Neural crest cell (in vitro differentiated cells): ENCODE results near the gene AFDN. TPM values are rescaled to one million over a fixed set of nuclear protein-coding genes. Genes with fewer than 3 reads are reported as not detected.

Source experiments
- DNase-seq: peaks from one replicate; pipeline ENCODE4 v3.0.0; 2021; ENCODE audit warnings: low read depth, mixed read lengths, low spot score
- H3K27ac Mint-ChIP-seq: one replicate; pipeline ENCODE4 v1.8.0; 2021; ENCODE audit warnings: mild to moderate bottlenecking, mixed read lengths; ENCODE audit not compliant: unreplicated experiment
- H3K27me3 Mint-ChIP-seq: 2 replicates; pipeline ENCODE4 v1.8.0; 2021; ENCODE audit warnings: low read depth, mild to moderate bottlenecking, mixed read lengths
- H3K36me3 Mint-ChIP-seq: 2 replicates; pipeline ENCODE4 v1.8.0; 2021; ENCODE audit warnings: low read depth, mild to moderate bottlenecking, mixed read lengths
- H3K4me1 Mint-ChIP-seq: 2 replicates; pipeline ENCODE4 v1.8.0; 2021; ENCODE audit warnings: mixed read lengths
- H3K4me3 Mint-ChIP-seq: one replicate; pipeline ENCODE4 v1.8.0; 2021; ENCODE audit warnings: mild to moderate bottlenecking, mixed read lengths
- H3K9me3 Mint-ChIP-seq: 2 replicates; pipeline ENCODE4 v1.8.0; 2021; ENCODE audit warnings: mixed read lengths
- total RNA-seq: library from RNA; stranded (reverse); gene quantifications from 2 replicates; pipeline ENCODE4 v1.2.1, GENCODE V29; 2021
- TF ChIP-seq, protein P1 (sequence below): fragments of 200-600 bp; sonication (generic); conservative IDR thresholded peaks from 2 replicates; pipeline ENCODE4 v1.5.0; 2021; ENCODE audit warnings: antibody characterized with exemption, mild to moderate bottlenecking

Gene AFDN
- total RNA-seq, 1 donor from 2014 or later = 143 TPM

DNA sequence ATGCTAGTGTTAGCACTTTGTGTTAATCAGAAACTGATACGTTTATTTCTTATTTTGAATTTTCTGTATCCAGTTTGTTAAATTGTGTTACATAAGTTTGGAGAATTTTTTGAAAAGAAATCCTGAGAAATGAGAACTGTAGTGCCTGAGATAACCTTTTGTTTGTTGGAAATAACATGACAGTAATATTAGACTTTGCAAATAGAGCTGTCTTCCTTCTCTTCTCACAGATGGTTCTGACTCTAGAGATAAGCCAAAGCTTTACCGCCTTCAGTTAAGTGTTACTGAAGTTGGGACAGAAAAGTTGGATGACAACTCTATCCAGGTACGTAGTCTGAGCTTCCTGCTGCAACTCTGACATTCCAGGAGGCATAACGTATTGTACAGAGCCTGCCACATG is 69.9 kb downstream of the AFDN start:
- H3K4me3 Mint-ChIP-seq = no peak overlapping the region
- H3K27me3 Mint-ChIP-seq = no peaks in the 10 kb centered on the region
- H3K27ac Mint-ChIP-seq = no peak overlapping the region
- TF ChIP-seq, protein P1, sequence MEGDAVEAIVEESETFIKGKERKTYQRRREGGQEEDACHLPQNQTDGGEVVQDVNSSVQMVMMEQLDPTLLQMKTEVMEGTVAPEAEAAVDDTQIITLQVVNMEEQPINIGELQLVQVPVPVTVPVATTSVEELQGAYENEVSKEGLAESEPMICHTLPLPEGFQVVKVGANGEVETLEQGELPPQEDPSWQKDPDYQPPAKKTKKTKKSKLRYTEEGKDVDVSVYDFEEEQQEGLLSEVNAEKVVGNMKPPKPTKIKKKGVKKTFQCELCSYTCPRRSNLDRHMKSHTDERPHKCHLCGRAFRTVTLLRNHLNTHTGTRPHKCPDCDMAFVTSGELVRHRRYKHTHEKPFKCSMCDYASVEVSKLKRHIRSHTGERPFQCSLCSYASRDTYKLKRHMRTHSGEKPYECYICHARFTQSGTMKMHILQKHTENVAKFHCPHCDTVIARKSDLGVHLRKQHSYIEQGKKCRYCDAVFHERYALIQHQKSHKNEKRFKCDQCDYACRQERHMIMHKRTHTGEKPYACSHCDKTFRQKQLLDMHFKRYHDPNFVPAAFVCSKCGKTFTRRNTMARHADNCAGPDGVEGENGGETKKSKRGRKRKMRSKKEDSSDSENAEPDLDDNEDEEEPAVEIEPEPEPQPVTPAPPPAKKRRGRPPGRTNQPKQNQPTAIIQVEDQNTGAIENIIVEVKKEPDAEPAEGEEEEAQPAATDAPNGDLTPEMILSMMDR = no peak
- peaks cover under 1% of the 10 kb centered on the region for H3K36me3 Mint-ChIP-seq
- no peaks in the 10 kb centered on the region for H3K9me3 Mint-ChIP-seq
- DNase-seq = no peak
- H3K4me1 Mint-ChIP-seq = no peaks in the 10 kb centered on the region

DNA sequence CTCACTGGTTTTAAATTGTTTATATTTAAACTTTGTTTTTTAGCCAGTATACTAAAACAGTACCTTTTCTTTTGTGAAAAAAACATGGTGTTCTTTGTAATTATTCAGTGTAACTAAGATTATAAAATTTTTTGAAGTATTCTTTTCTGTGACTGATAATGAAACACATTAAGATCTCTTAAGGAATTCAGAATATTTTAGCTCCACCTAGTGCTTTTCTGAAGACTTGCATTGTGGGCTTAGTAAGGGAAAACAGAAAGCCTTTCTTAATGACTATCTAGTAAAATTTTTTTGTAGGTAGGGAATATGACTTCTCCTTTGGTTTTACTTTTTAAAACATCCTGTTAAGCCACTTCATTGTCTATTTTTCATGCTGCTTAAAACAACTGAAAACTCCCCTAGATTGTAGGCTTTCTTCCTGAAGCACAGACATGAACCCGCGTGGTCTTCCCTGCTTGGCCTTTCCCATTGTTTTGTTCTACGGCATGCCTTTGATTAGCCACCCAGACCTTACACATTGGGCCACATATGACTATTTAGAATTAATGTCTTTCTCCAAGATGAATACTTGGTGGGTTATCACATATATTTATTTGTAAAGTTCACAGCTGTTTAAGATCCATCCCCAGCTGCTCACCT is 72.1 kb downstream of the AFDN start:
- Mint-ChIP-seq H3K9me3 (no peaks in the 10 kb centered on the region), H3K27me3 (no peaks in the 10 kb centered on the region), H3K4me3 (no peak overlapping the region), H3K4me1 (no peaks in the 10 kb centered on the region), H3K27ac (no peak overlapping the region), H3K36me3 (peaks cover 6% of the 10 kb centered on the region)
- no peak for DNase-seq
- TF ChIP-seq, protein P1 = peak; percentile 87

DNA sequence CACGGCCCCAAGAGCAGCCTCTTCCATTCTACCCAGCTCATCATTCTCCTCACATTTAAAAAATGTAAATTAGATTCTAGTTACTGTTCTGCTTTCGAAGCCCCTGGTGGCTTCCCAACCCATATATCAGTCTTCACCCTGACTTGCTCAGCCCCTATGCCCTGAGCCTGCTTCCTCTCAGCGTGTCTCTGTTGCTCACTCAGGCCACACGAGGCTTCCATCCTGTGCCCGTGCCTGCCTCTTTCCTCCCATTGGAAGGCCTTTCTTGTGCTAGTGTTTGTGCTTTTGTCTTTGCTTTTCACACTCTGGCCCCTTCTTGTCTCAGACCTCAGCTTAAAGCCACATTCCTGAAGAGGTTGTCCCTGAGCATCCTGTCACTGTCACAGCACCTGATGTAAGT is 78.1 kb downstream of the AFDN start:
- Mint-ChIP-seq H3K27me3 (no peaks in the 10 kb centered on the region), H3K36me3 (peaks cover 16% of the 10 kb centered on the region)

DNA sequence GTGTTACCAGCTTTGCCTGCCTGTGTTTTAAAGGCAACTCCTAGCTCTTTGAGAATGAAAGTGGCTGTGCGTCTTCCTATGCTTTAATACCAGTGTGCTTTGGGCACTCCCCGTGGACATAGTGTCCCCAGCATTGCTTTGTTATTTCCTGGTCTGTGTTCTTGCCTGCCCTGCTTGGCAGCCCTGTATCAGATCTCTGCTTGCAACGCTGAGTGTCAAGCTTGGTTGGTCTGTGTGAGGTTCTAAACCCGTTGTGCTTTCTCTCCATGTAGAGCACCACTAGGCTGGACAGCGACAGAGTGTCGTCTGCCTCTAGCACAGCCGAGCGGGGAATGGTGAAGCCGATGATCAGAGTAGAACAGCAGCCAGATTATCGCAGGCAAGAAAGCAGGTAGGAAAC is 80.2 kb downstream of the AFDN start:
- H3K9me3 Mint-ChIP-seq = no peaks in the 10 kb centered on the region
- DNase-seq = no peak
- peaks cover 4% of the 10 kb centered on the region for H3K4me1 Mint-ChIP-seq
- no peaks in the 10 kb centered on the region for H3K27me3 Mint-ChIP-seq
- no peak overlapping the region for H3K4me3 Mint-ChIP-seq
- H3K36me3 Mint-ChIP-seq = peaks cover 16% of the 10 kb centered on the region
- no peak overlapping the region for H3K27ac Mint-ChIP-seq
- TF ChIP-seq, protein P1 = no peak

More for the DNA sequence above, 78.1 kb downstream of the AFDN start:
- TF ChIP-seq, protein P1 = no peak
- peak overlapping the region; percentile 47 for H3K27ac Mint-ChIP-seq
- H3K4me1 Mint-ChIP-seq = peaks cover 4% of the 10 kb centered on the region
- H3K9me3 Mint-ChIP-seq = no peaks in the 10 kb centered on the region
- H3K4me3 Mint-ChIP-seq = no peak overlapping the region
- DNase-seq = no peak

DNA sequence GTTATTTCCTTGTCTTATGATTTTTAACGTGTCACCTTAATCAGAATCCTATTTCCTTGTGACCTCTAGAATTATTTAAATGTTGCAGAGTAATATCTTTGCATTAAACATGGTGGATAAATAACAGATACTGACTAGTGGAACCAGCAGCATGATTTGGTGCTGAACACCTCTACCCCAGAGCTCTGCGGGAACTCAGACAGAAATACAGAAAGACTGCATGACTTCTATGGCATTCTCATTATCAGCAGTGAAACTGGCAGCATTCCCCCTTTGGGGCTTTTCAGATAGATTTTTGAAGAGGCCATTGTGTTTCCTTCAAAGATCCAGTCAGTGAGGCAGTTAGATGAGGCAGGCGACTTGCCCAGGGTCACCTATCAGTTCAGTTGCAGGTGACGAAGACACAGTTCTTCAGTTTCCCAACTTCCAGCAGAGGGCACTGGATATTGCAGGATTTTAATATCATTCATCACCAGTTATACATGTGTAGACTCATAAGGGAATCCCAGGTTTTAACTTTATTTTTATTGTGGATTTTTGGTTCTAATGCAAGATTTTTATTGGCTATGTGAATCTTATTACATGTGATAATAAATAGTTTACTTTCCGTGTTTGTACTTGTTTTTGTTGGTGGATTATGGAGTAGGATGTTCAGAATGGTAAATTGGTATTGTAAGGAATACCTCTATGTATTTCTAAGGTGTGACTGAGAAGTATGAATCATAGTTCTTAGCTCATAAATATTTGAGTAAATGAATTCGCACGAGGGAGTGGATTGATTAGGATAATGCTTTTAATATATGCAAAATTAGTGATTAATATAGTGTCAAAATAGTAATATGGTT is 81.3 kb downstream of the AFDN start:
- Mint-ChIP-seq H3K4me1 (peaks cover 4% of the 10 kb centered on the region), H3K27me3 (no peaks in the 10 kb centered on the region), H3K36me3 (peaks cover 13% of the 10 kb centered on the region)

More for the DNA sequence above, 81.3 kb downstream of the AFDN start:
- H3K9me3 Mint-ChIP-seq = no peaks in the 10 kb centered on the region
- no peak overlapping the region for H3K27ac Mint-ChIP-seq
- no peak for DNase-seq
- TF ChIP-seq, protein P1 = peak; percentile 62
- no peak overlapping the region for H3K4me3 Mint-ChIP-seq
